ENCODE data around the gene GNAI1. TPM values are rescaled to one million over a fixed set of nuclear protein-coding genes. Genes with fewer than 3 reads are reported as not detected.

The GNAI1 gene
- total and polyA plus RNA-seq, 2 experiments from 2014 or later, result 57.4 to 58.7 TPM

DNA sequence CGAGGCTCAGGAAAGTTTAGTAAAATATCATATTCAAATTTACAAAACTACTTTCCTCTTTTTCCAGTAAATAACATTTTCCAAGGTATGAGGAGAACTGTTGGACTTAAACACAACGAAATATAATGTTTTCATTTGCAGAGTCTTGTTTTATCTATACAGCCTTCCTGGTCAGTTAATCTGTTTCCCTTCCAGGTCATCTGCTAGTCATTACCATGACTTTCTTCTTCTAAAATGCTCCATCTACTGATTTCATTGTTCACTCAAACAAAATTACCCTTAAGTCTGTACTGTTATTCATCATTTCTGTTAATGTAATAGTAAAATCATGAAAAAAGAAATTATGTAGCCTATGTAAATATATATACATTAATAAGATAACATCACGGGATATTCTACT lies 69.8 kb downstream of the GNAI1 start:
- H4K20me1 ChIP-seq (ENCODE audit: insufficient read depth, poor library complexity, severe bottlenecking), result no peaks in the 10 kb centered on the region
- no peaks in the 10 kb centered on the region for H3K9me3 ChIP-seq (ENCODE audit: low read depth)
- H3K27me3 ChIP-seq, result no peaks in the 10 kb centered on the region
- TF ChIP-seq EZH2phosphoT487 (IDR thresholded peaks at IDR 0.05; ENCODE audit: low read depth, severe bottlenecking, unreplicated experiment) (no peak), EZH2 (IDR thresholded peaks at IDR 0.05; ENCODE audit: borderline replicate concordance) (no peak)
- TF ChIP-seq, protein P1, sequence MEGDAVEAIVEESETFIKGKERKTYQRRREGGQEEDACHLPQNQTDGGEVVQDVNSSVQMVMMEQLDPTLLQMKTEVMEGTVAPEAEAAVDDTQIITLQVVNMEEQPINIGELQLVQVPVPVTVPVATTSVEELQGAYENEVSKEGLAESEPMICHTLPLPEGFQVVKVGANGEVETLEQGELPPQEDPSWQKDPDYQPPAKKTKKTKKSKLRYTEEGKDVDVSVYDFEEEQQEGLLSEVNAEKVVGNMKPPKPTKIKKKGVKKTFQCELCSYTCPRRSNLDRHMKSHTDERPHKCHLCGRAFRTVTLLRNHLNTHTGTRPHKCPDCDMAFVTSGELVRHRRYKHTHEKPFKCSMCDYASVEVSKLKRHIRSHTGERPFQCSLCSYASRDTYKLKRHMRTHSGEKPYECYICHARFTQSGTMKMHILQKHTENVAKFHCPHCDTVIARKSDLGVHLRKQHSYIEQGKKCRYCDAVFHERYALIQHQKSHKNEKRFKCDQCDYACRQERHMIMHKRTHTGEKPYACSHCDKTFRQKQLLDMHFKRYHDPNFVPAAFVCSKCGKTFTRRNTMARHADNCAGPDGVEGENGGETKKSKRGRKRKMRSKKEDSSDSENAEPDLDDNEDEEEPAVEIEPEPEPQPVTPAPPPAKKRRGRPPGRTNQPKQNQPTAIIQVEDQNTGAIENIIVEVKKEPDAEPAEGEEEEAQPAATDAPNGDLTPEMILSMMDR (IDR thresholded peaks at IDR 0.05; ENCODE audit: poor library complexity), result no peak
- DNase-seq (ENCODE audit: low spot score), result no peak
- no peaks in the 10 kb centered on the region for H3K79me2 ChIP-seq
- H3K27ac ChIP-seq, result no peak overlapping the region
- H3K36me3 ChIP-seq (replicated peaks; ENCODE audit: insufficient read depth, low read depth), result no peaks in the 10 kb centered on the region
- no peak overlapping the region for H3K4me2 ChIP-seq
- no peak overlapping the region for H2AFZ ChIP-seq
- no peak overlapping the region for H3K4me3 ChIP-seq
- H3K9me2 ChIP-seq (replicated peaks; ENCODE audit: insufficient read depth), result no peaks in the 10 kb centered on the region
- WGBS (ENCODE audit: low lambda C conversion rate, missing lambda C conversion rate), result 53% methylated on average over 3 of the region's 3 CpGs
- peaks cover 9% of the 10 kb centered on the region for H3K4me1 ChIP-seq (ENCODE audit: insufficient read depth)

DNA sequence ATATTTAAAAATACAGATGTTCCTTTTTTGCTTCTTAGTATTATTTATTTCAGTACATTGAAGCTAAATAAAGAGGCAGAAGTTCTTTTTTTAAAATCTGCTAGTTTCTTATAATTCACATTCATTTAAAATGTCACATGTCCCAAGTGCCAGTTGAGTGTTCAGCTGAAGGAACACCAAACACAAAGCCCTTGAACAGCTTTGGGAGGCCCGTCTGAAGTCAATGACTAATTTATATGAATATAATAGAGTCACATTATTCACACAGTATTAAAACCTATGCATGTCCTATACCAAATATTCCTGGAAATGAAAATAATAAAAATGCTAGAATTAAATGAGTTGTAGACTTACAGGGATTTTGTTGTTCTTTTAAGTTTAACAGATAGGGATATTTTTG lies 70.3 kb downstream of the GNAI1 start:
- peaks cover 9% of the 10 kb centered on the region for H3K4me1 ChIP-seq (ENCODE audit: insufficient read depth)
- 77% methylated on average over 1 of the region's 1 CpG for WGBS (ENCODE audit: low lambda C conversion rate, missing lambda C conversion rate)
- H3K27ac ChIP-seq, result no peak overlapping the region
- TF ChIP-seq, protein P1 (IDR thresholded peaks at IDR 0.05; ENCODE audit: poor library complexity), result no peak
- TF ChIP-seq EZH2 (IDR thresholded peaks at IDR 0.05; ENCODE audit: borderline replicate concordance) (no peak), EZH2phosphoT487 (IDR thresholded peaks at IDR 0.05; ENCODE audit: low read depth, severe bottlenecking, unreplicated experiment) (no peak)
- H3K79me2 ChIP-seq, result no peaks in the 10 kb centered on the region
- no peaks in the 10 kb centered on the region for H4K20me1 ChIP-seq (ENCODE audit: insufficient read depth, poor library complexity, severe bottlenecking)
- no peaks in the 10 kb centered on the region for H3K9me3 ChIP-seq (ENCODE audit: low read depth)
- H2AFZ ChIP-seq, result no peak overlapping the region
- H3K36me3 ChIP-seq (replicated peaks; ENCODE audit: insufficient read depth, low read depth), result no peaks in the 10 kb centered on the region
- no peak overlapping the region for H3K4me3 ChIP-seq
- H3K27me3 ChIP-seq, result no peaks in the 10 kb centered on the region
- no peak for DNase-seq (ENCODE audit: low spot score)
- H3K4me2 ChIP-seq, result no peak overlapping the region
- no peaks in the 10 kb centered on the region for H3K9me2 ChIP-seq (replicated peaks; ENCODE audit: insufficient read depth)

DNA sequence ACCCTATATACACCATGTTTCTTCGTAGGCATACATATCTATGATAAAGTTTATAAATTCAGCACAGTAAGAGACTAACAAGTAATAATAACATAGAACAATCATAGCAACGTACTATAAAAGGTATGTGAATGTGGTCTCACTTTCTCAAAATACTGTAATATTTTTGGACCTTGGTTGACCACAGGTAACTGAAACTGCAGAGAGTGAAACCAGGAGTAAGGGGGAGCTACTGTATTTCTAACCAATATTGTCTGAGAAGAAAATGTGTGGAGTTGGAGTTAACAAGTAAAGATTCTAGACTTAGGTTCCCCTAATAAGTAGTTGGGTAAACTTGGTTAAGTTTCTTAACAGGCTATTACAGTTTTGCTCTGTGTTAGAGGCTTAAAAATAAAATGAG lies 72.1 kb downstream of the GNAI1 start:
- Histone ChIP-seq H3K27me3 (no peaks in the 10 kb centered on the region), H3K4me2 (no peak overlapping the region), H3K9me3 (ENCODE audit: low read depth) (no peaks in the 10 kb centered on the region), H3K79me2 (no peaks in the 10 kb centered on the region), H3K27ac (no peak overlapping the region), H3K4me1 (ENCODE audit: insufficient read depth) (peaks cover 15% of the 10 kb centered on the region), H3K4me3 (no peak overlapping the region), H3K9me2 (replicated peaks; ENCODE audit: insufficient read depth) (no peaks in the 10 kb centered on the region), H4K20me1 (ENCODE audit: insufficient read depth, poor library complexity, severe bottlenecking) (no peaks in the 10 kb centered on the region), H3K36me3 (replicated peaks; ENCODE audit: insufficient read depth, low read depth) (no peaks in the 10 kb centered on the region), H2AFZ (no peak overlapping the region)
- WGBS (ENCODE audit: low lambda C conversion rate, missing lambda C conversion rate), result 93% methylated on average over 2 of the region's 2 CpGs
- TF ChIP-seq EZH2phosphoT487 (IDR thresholded peaks at IDR 0.05; ENCODE audit: low read depth, severe bottlenecking, unreplicated experiment), result no peak
- no peak for DNase-seq (ENCODE audit: low spot score)

DNA sequence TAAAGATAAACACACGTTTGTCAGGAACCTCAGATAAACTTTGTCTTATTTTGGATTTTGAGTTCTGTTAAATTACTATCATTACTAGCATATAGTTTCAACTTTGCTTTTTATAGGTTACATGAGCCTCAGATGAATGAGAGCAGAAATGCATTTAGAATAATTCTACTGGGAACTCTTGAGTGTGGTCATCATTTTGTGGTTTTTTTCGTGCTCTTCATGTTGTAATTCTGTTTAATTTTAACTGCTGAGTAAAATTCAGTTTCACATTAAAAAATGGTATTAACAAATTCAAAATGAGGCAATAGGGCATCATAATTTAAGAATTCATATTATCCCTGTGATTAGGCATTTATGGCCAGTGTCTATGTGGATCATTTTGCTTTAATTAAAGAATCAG lies 72.9 kb downstream of the GNAI1 start:
- Histone ChIP-seq H3K36me3 (replicated peaks; ENCODE audit: insufficient read depth, low read depth) (no peaks in the 10 kb centered on the region), H3K4me2 (no peak overlapping the region), H3K9me2 (replicated peaks; ENCODE audit: insufficient read depth) (no peaks in the 10 kb centered on the region), H3K79me2 (no peaks in the 10 kb centered on the region), H3K27ac (no peak overlapping the region), H3K4me3 (no peak overlapping the region), H3K27me3 (no peaks in the 10 kb centered on the region), H3K9me3 (ENCODE audit: low read depth) (no peaks in the 10 kb centered on the region), H4K20me1 (ENCODE audit: insufficient read depth, poor library complexity, severe bottlenecking) (no peaks in the 10 kb centered on the region), H3K4me1 (ENCODE audit: insufficient read depth) (peaks cover 15% of the 10 kb centered on the region), H2AFZ (no peak overlapping the region)
- 44% methylated on average over 2 of the region's 2 CpGs for WGBS (ENCODE audit: low lambda C conversion rate, missing lambda C conversion rate)
- no peak for DNase-seq (ENCODE audit: low spot score)
- no peak for TF ChIP-seq EZH2 (IDR thresholded peaks at IDR 0.05; ENCODE audit: borderline replicate concordance)
- TF ChIP-seq, protein P1 (IDR thresholded peaks at IDR 0.05; ENCODE audit: poor library complexity), result no peak
- TF ChIP-seq EZH2phosphoT487 (IDR thresholded peaks at IDR 0.05; ENCODE audit: low read depth, severe bottlenecking, unreplicated experiment), result no peak

All from hepatocyte (in vitro differentiated cells).